MCF 10A (cell line): ENCODE measurements around the gene RWDD4. TPM values are rescaled to one million over a fixed set of nuclear protein-coding genes. Genes with fewer than 3 reads are reported as not detected.

Experiments
- BruUV-seq: library from RNA; stranded (reverse); fragments of 400-500 nt; replicated peaks from 2 replicates; lab custom pipeline; 2021; lab: Mats Ljungman, UMichigan
- CTCF ChIA-PET: fragments of 300-600 bp; sonication (Branson Sonifier 250); formaldehyde crosslinking; extraction: SDS; loops from one replicate; lab custom pipeline; 2021; ENCODE audit warnings: antibody characterized with exemption, inconsistent platforms; lab: Yijun Ruan, JAX
- POLR2A ChIA-PET: fragments of 300-600, 350-650 bp; sonication (Branson Sonifier 250); formaldehyde crosslinking; extraction: SDS; loops from one replicate; lab custom pipeline; 2020; ENCODE audit warnings: antibody characterized with exemption, inconsistent platforms; lab: Yijun Ruan, JAX
- DNase-seq: peaks from one replicate; pipeline ENCODE4 v3.0.0-alpha.2; 2018; ENCODE audit not compliant: unreplicated experiment
- H3K27ac Mint-ChIP-seq: one replicate; pipeline ENCODE4 v1.8.0; 2022; ENCODE audit warnings: mild to moderate bottlenecking, low read depth, mixed read lengths; ENCODE audit not compliant: unreplicated experiment
- H3K27me3 Mint-ChIP-seq: one replicate; pipeline ENCODE4 v1.8.0; 2022; ENCODE audit warnings: mixed read lengths; ENCODE audit not compliant: insufficient read depth, unreplicated experiment
- H3K36me3 Mint-ChIP-seq: one replicate; pipeline ENCODE4 v1.8.0; 2022; ENCODE audit warnings: mild to moderate bottlenecking, moderate library complexity, mixed read lengths; ENCODE audit not compliant: insufficient read depth, unreplicated experiment
- H3K4me1 Mint-ChIP-seq: one replicate; pipeline ENCODE4 v1.8.0; 2022; ENCODE audit warnings: mixed read lengths; ENCODE audit not compliant: insufficient read depth, unreplicated experiment
- H3K4me3 Mint-ChIP-seq: one replicate; pipeline ENCODE4 v1.8.0; 2022; ENCODE audit warnings: mild to moderate bottlenecking, moderate library complexity, mixed read lengths; ENCODE audit not compliant: unreplicated experiment
- H3K9me3 Mint-ChIP-seq: one replicate; pipeline ENCODE4 v1.8.0; 2022; ENCODE audit warnings: mixed read lengths; ENCODE audit not compliant: unreplicated experiment
- intact Hi-C: fragments of 100-400 bp; cut with micrococcal nuclease; formaldehyde crosslinking; loops from 2 replicates; pipeline ENCODE4 v1.14.1; 2022
- total RNA-seq: library from RNA; stranded (reverse); gene quantifications from 2 replicates; pipeline ENCODE4 v1.2.3, GENCODE V29; 2022
- TF ChIP-seq, protein P1 (sequence below): fragments of 200-600 bp; IDR thresholded peaks from one replicate; pipeline ENCODE4 v1.8.0; 2022; ENCODE audit warnings: antibody characterized with exemption, mild to moderate bottlenecking; ENCODE audit not compliant: unreplicated experiment

RWDD4 gene
- total RNA-seq, 1 experiment from 2014 or later, result 26.1 TPM

GRCh38 chr4:183686461-183686860 is 27.5 kb upstream of the RWDD4 start:
- H3K4me1 Mint-ChIP-seq, result no peaks in the 10 kb centered on the region
- TF ChIP-seq, protein P1, sequence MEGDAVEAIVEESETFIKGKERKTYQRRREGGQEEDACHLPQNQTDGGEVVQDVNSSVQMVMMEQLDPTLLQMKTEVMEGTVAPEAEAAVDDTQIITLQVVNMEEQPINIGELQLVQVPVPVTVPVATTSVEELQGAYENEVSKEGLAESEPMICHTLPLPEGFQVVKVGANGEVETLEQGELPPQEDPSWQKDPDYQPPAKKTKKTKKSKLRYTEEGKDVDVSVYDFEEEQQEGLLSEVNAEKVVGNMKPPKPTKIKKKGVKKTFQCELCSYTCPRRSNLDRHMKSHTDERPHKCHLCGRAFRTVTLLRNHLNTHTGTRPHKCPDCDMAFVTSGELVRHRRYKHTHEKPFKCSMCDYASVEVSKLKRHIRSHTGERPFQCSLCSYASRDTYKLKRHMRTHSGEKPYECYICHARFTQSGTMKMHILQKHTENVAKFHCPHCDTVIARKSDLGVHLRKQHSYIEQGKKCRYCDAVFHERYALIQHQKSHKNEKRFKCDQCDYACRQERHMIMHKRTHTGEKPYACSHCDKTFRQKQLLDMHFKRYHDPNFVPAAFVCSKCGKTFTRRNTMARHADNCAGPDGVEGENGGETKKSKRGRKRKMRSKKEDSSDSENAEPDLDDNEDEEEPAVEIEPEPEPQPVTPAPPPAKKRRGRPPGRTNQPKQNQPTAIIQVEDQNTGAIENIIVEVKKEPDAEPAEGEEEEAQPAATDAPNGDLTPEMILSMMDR, result no peak
- no peak overlapping the region for H3K27ac Mint-ChIP-seq
- H3K9me3 Mint-ChIP-seq, result no peaks in the 10 kb centered on the region
- no peaks in the 10 kb centered on the region for H3K27me3 Mint-ChIP-seq
- CTCF ChIA-PET, result interaction anchor here (1.1 kb wide), 1 partner anchor 145 kb away, joined by 3 read pairs; no protein-coding TSS in a partner anchor
- BruUV-seq, result no TSS peak
- intact Hi-C loops, result no loop called here
- no peak for DNase-seq
- H3K4me3 Mint-ChIP-seq, result no peak overlapping the region
- H3K36me3 Mint-ChIP-seq, result peaks cover 66% of the 10 kb centered on the region
- POLR2A ChIA-PET, result interaction anchor here (1.1 kb wide), 1 partner anchor 9 kb away, joined by 3 read pairs; no protein-coding TSS in a partner anchor

DNA sequence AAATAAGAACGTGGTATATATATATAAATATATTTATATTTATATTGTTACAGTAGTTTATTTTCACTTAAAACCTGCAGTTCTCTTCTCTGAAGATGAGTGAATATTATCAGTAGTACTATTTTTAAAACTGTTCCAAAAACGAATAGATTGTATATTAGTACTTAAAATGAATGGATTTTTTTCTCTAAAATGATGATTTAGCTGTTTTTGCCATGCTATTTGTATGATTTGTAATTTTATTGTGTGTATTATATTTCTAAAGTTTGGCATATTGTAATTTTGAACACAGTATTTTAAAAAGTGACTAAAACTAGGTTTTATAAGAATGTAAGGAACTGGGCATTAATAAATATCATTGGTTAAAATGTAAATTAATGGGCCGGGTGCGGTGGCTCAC is 22.1 kb upstream of the RWDD4 start:
- POLR2A ChIA-PET, result interaction anchor here (1.4 to 1.7 kb wide), 2 partner anchors 11 to 21 kb away, joined by 3 to 7 read pairs; partner anchors contain the start of genes RWDD4 and TRAPPC11
- H3K36me3 Mint-ChIP-seq, result peaks cover 77% of the 10 kb centered on the region
- H3K9me3 Mint-ChIP-seq, result no peaks in the 10 kb centered on the region
- intact Hi-C loops, result no loop called here
- CTCF ChIA-PET, result interaction anchor here (0.6 kb wide), 2 partner anchors 29 to 208 kb away, joined by 3 to 5 read pairs; no protein-coding TSS in a partner anchor
- TF ChIP-seq, protein P1, result no peak
- no peaks in the 10 kb centered on the region for H3K27me3 Mint-ChIP-seq
- no peaks in the 10 kb centered on the region for H3K4me1 Mint-ChIP-seq
- H3K4me3 Mint-ChIP-seq, result no peak overlapping the region
- H3K27ac Mint-ChIP-seq, result no peak overlapping the region
- DNase-seq, result no peak
- BruUV-seq, result no TSS peak

- CTCF ChIA-PET, result interaction anchor here (0.6 to 1.5 kb wide), 4 partner anchors 9 to 758 kb away, joined by 3 to 5 read pairs (median 4); no protein-coding TSS in a partner anchor
- POLR2A ChIA-PET, result interaction anchor here (0.8 to 1.4 kb wide), 3 partner anchors 10 to 1529 kb away, joined by 3 to 6 read pairs (median 5); partner anchors contain the start of genes RWDD4 and TRAPPC11
- no TSS peak for BruUV-seq
- TF ChIP-seq, protein P1, result no peak
- H3K4me3 Mint-ChIP-seq, result no peak overlapping the region
- no peaks in the 10 kb centered on the region for H3K4me1 Mint-ChIP-seq
- no peak for DNase-seq
- no peaks in the 10 kb centered on the region for H3K9me3 Mint-ChIP-seq
- peaks cover 80% of the 10 kb centered on the region for H3K36me3 Mint-ChIP-seq
- H3K27me3 Mint-ChIP-seq, result no peaks in the 10 kb centered on the region
- intact Hi-C loops, result no loop called here
- H3K27ac Mint-ChIP-seq, result no peak overlapping the region
These were observed 16.6 kb upstream of the RWDD4 start for GRCh38 chr4:183675625-183676024.

GRCh38 chr4:183674153-183674552 is 15.2 kb upstream of the RWDD4 start:
- BruUV-seq, result no TSS peak
- TF ChIP-seq, protein P1, result no peak
- Mint-ChIP-seq H3K9me3 (no peaks in the 10 kb centered on the region), H3K4me1 (no peaks in the 10 kb centered on the region), H3K27ac (no peak overlapping the region), H3K36me3 (peaks cover 76% of the 10 kb centered on the region), H3K4me3 (no peak overlapping the region), H3K27me3 (no peaks in the 10 kb centered on the region)
- POLR2A ChIA-PET, result interaction anchor here (1.2 kb wide), 2 partner anchors 12 to 15 kb away, joined by 4 to 5 read pairs; partner anchors contain the start of gene TRAPPC11
- intact Hi-C loops, result no loop called here
- no peak for DNase-seq
- CTCF ChIA-PET, result interaction anchor here (0.7 kb wide), 1 partner anchor 64 kb away, joined by 3 read pairs; no protein-coding TSS in a partner anchor
